Fibroblast of lung (primary cell): ENCODE data around the gene KLHL29. TPM values are rescaled to one million over a fixed set of nuclear protein-coding genes. Genes with fewer than 3 reads are reported as not detected.

Source experiments
- DNase-seq, 2 donors: peaks; one replicate each; pipeline versions ENCODE4 v3.0.0 to v3.0.0-alpha.2; 2010; ENCODE audit warnings: low read depth in 2 of 2
- H2AFZ ChIP-seq: 2 replicates; pipeline ENCODE4 v1.5.1; 2012; ENCODE audit warnings: low read length, control low read depth, inconsistent platforms
- H3K27ac ChIP-seq: 2 replicates; pipeline ENCODE4 v1.5.1; 2011; ENCODE audit warnings: low read length, control low read depth; ENCODE audit not compliant: insufficient read depth
- H3K27me3 ChIP-seq: 2 replicates; pipeline ENCODE4 v1.5.1; 2011; ENCODE audit warnings: mild to moderate bottlenecking, low read length; ENCODE audit not compliant: control insufficient read depth, insufficient read depth
- H3K36me3 ChIP-seq: 2 replicates; pipeline ENCODE4 v1.5.1; 2011; ENCODE audit warnings: low read length; ENCODE audit not compliant: control insufficient read depth, insufficient read depth
- H3K4me1 ChIP-seq: 2 replicates; pipeline ENCODE4 v1.5.1; 2011; ENCODE audit warnings: low read length; ENCODE audit not compliant: control insufficient read depth, insufficient read depth; ENCODE audit errors: extremely low read depth
- H3K4me2 ChIP-seq: 2 replicates; pipeline ENCODE4 v1.5.1; 2011; ENCODE audit warnings: low read length, control low read depth; ENCODE audit not compliant: insufficient read depth; ENCODE audit errors: extremely low read depth
- H3K4me3 ChIP-seq, 4 experiments: fragments of 200-600 bp in 1 of 4; sonication (generic) in 1 of 4; replicated peaks in 1 of 4; 2 replicates each; pipeline ENCODE4 v1.5.1; 2011 to 2016; ENCODE audit warnings: low read length in 4 of 4, low read depth in 3 of 4, mild to moderate bottlenecking in 3 of 4, control low read depth in 2 of 4, inconsistent platforms in 1 of 4, mixed read lengths in 1 of 4; ENCODE audit not compliant: insufficient read depth in 1 of 4; ENCODE audit errors: control extremely low read depth in 1 of 4
- H3K79me2 ChIP-seq: 2 replicates; pipeline ENCODE4 v1.5.1; 2012; ENCODE audit warnings: mild to moderate bottlenecking, low read length, inconsistent platforms; ENCODE audit not compliant: control insufficient read depth, insufficient read depth
- H3K9ac ChIP-seq: 2 replicates; pipeline ENCODE4 v1.5.1; 2011; ENCODE audit warnings: mild to moderate bottlenecking, low read length, control low read depth; ENCODE audit not compliant: insufficient read depth
- H3K9me3 ChIP-seq: 2 replicates; pipeline ENCODE4 v1.5.1; 2012; ENCODE audit warnings: low read depth, low read length; ENCODE audit not compliant: control insufficient read depth, insufficient read depth
- H4K20me1 ChIP-seq: 2 replicates; pipeline ENCODE4 v1.5.1; 2011; ENCODE audit warnings: low read length; ENCODE audit not compliant: control insufficient read depth, insufficient read depth; ENCODE audit errors: extremely low read depth
- CTCF ChIP-seq, 2 donors: IDR thresholded peaks in 1 of 2; conservative IDR thresholded peaks in 1 of 2; 1 replicate in 1 of 2; 2 replicates in 1 of 2; pipeline ENCODE4 v1.5.1; 2011 to 2012; ENCODE audit warnings: low read length in 2 of 2, control low read depth in 1 of 2, inconsistent platforms in 1 of 2, low read depth in 1 of 2, mild to moderate bottlenecking in 1 of 2
- EZH2 ChIP-seq: IDR thresholded peaks from 2 replicates; pipeline ENCODE4 v1.5.1; 2012; ENCODE audit warnings: low read length, control low read depth, mild to moderate bottlenecking; ENCODE audit errors: missing control alignments
- polyA plus RNA-seq, 2 donors: library from polyadenylated mRNA; depleted of rRNA in 1 of 2; stranded (reverse) in 1 of 2; unstranded in 1 of 2; fragments of >200 nt; gene quantifications; 2 replicates each; pipeline ENCODE4 v1.2.1, GENCODE V29; 2011 to 2012; ENCODE audit warnings: missing spikeins in 1 of 2
- total RNA-seq: library from RNA; depleted of rRNA; stranded (reverse); fragments of >200 nt; gene quantifications from 2 replicates; pipeline ENCODE4 v1.2.1, GENCODE V29; 2014

The KLHL29 gene
- total and polyA plus RNA-seq, 2 donors (not counting 1 experiment from before 2014, with no cell fraction given): 7.1 to 7.9 TPM

- no peak overlapping the region for H3K9ac ChIP-seq
- no peak overlapping the region for H3K27ac ChIP-seq
- H2AFZ ChIP-seq: no peak overlapping the region
- H3K4me1 ChIP-seq: peaks cover 3% of the 10 kb centered on the region
- H3K36me3 ChIP-seq: no peaks in the 10 kb centered on the region
- no peaks in the 10 kb centered on the region for H3K9me3 ChIP-seq
- no peaks in the 10 kb centered on the region for H3K27me3 ChIP-seq
- no peaks in the 10 kb centered on the region for H3K79me2 ChIP-seq
- peak; percentile 21 to 79 for DNase-seq
- no peak overlapping the region for H3K4me3 ChIP-seq
- TF ChIP-seq CTCF (conservative IDR thresholded peaks at IDR 0.05 in 1 of 2, IDR thresholded peaks at IDR 0.05 in 1 of 2; ENCODE audit: low read depth in 1 of 2, low read length in 2 of 2) (no peak), EZH2 (no peak)
- no peaks in the 10 kb centered on the region for H4K20me1 ChIP-seq
- H3K4me2 ChIP-seq: no peak overlapping the region
These were observed 68.0 kb downstream of the KLHL29 start for GRCh38 chr2:23452853-23453420.

GRCh38 chr2:23453432-23453831 is 68.5 kb downstream of the KLHL29 start:
- H3K9ac ChIP-seq: no peak overlapping the region
- no peak overlapping the region for H2AFZ ChIP-seq
- H3K4me1 ChIP-seq: peaks cover 3% of the 10 kb centered on the region
- H3K36me3 ChIP-seq: no peaks in the 10 kb centered on the region
- H3K4me3 ChIP-seq: no peak overlapping the region
- H3K9me3 ChIP-seq: no peaks in the 10 kb centered on the region
- H3K4me2 ChIP-seq: no peak overlapping the region
- H3K79me2 ChIP-seq: no peaks in the 10 kb centered on the region
- no peak overlapping the region for H3K27ac ChIP-seq
- H4K20me1 ChIP-seq: no peaks in the 10 kb centered on the region
- no peak for DNase-seq
- H3K27me3 ChIP-seq: no peaks in the 10 kb centered on the region
- no peak for TF ChIP-seq CTCF (conservative IDR thresholded peaks at IDR 0.05 in 1 of 2, IDR thresholded peaks at IDR 0.05 in 1 of 2; ENCODE audit: low read depth in 1 of 2, low read length in 2 of 2)
- TF ChIP-seq EZH2: no peak

- no peaks in the 10 kb centered on the region for H3K27me3 ChIP-seq
- no peak for TF ChIP-seq CTCF (conservative IDR thresholded peaks at IDR 0.05 in 1 of 2, IDR thresholded peaks at IDR 0.05 in 1 of 2; ENCODE audit: low read depth in 1 of 2, low read length in 2 of 2)
- TF ChIP-seq EZH2: no peak
- no peaks in the 10 kb centered on the region for H3K36me3 ChIP-seq
- H3K9me3 ChIP-seq: no peaks in the 10 kb centered on the region
- no peaks in the 10 kb centered on the region for H4K20me1 ChIP-seq
- no peaks in the 10 kb centered on the region for H3K79me2 ChIP-seq
- H3K9ac ChIP-seq: no peak overlapping the region
- peaks cover 3% of the 10 kb centered on the region for H3K4me1 ChIP-seq
- H2AFZ ChIP-seq: no peak overlapping the region
- no peak overlapping the region for H3K27ac ChIP-seq
- H3K4me3 ChIP-seq: no peak overlapping the region
- no peak overlapping the region for H3K4me2 ChIP-seq
- no peak for DNase-seq
These were observed 69.0 kb downstream of the KLHL29 start for GRCh38 chr2:23453836-23454460.
